HG02798 (cell line): Measurements from ENCODE around the gene LRPPRC.
"Not testable (repeated sequence)": the region's sequence is repeated elsewhere in the genome, so short reads cannot be mapped to it uniquely, and the experiment has no call there.

Source experiments
- ATAC-seq: cut with Tn5 transposase; IDR thresholded peaks from one replicate; pipeline ENCODE4 v1.9.1; 2021; ENCODE audit warnings: mild to moderate bottlenecking; ENCODE audit not compliant: unreplicated experiment, poor library complexity

LRPPRC gene

GRCh38 chr2:43995733-43996533, at the start of gene LRPPRC:
TSS of gene LRPPRC (minus strand) at chr2:43995989. CDS start at chr2:43995947, 42 bp downstream.
- peak; percentile 93 for ATAC-seq

- ATAC-seq, result no peak
These were observed 49.3 kb upstream of the LRPPRC start for GRCh38 chr2:44045061-44045460.

DNA sequence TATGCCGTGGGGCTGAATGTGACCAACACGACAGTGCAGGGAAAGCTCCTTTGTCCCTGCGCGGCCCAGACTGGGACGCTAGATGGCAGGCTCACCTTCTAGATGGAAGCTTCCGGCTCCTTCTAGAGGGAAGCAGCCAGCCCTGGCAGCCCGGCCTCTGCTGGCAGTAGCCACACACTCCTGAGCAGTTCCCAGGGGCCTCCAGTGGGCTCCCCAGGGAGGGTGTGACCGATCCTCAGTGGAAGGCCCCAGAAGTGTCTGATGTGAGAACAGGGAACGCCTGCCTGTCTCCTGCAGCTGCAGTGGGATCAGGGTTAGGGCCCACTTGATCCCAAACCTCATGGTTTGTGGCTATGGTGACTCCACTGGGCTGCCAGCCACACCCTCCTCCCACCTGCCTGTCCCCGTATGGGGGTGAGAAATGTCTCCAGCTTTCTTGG, 48.5 kb upstream of the LRPPRC start:
- ATAC-seq, result peak; percentile 100

DNA sequence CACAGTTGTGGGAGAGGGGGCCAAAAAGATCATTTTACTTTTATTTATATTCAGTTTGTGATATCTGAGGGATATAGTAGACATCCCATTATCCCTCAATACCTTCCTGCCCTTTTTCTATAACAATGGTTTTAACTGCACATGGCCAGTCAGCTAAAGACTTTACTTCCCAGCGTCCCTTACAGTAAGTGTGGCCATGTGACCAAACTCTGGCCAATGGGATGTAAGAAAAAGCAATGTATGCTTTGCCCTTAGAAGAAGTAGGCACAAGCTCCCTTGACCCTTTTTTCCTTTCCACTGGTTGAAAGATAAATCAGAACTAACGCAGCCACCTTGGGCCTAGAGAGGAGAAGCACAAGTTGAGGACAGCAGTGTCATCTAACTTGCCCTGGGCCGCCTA, 44.6 kb upstream of the LRPPRC start:
- ATAC-seq, result no peak

DNA sequence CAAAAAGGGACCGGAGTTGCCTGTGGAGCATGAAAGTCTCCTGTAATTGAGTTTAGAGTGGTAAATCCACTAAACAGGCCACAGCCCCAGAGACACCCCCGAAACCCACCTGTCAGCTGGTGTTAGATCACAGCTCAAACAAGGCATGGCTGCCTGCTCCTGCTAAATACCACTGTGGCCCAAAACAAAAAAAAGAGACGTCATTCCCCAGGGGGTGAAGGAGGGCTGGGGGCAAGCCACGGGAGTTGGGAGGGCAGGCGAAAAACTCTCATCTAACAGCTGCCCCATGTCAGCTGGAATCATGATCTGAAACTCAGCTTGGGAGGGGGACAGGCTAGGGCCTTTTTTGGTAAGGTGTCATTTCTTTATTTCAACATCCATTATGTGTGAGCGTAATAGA, 42.5 kb upstream of the LRPPRC start:
- ATAC-seq, result no peak

DNA sequence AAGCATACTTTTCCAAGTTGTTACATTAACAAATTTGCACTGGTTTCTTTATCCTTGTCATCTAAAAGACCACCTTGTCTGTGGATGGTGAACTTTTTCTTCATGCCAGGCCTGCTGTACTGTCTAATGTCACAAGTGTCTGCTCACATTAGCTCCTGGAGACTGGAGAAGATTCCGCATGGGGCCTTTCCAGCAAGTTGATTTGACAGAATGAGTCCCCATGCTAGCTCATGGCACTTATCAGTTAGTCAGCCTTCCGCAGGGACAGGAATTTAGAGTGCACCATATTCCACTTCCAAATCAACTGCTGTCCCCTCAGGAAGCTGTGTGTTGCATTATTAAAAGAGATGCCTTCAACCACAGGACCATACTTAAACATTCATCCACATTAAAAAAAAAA, 41.4 kb upstream of the LRPPRC start:
- ATAC-seq, result no peak

GRCh38 chr2:44033947-44034346, 38.2 kb upstream of the LRPPRC start:
- ATAC-seq, result no peak

DNA sequence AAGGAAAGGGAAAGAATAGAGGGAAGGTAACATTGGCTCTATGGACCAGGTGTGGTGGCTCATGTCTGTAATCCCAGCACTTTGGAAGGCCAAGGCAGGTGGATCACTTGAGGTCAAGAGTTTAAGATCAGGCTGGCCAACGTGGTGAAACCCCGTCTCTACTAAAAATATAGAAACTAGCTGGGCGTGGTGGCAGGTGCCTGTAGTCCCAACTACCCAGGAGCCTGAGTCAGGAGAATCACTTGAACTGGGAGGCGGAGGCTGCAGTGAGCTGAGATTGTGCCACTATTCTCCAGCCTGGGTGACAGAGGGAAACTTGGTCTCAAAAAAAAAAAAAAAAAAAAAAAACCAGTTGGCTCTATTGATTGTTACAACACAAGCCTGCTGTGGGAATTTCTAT, 31.3 kb upstream of the LRPPRC start:
- ATAC-seq, result not testable (repeated sequence)

DNA sequence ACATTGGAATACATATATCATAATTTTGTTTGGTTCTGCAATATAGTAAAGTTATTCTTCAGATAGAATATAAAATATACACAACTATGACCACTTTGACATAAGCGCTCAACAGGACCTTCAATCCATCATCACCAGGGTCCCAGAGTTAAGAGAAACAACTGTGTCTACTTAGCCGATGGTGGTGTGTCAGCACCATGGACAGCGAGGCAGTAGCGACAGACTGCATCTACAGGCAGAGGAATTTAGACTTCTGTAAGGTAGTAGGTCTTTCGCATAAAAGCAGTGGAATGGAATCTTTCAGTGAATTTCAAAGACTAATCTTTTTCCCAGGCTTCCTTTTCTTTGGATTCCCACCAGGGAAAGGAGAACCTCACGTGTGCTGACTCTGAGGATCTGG, 20.5 kb upstream of the LRPPRC start:
- no peak for ATAC-seq

DNA sequence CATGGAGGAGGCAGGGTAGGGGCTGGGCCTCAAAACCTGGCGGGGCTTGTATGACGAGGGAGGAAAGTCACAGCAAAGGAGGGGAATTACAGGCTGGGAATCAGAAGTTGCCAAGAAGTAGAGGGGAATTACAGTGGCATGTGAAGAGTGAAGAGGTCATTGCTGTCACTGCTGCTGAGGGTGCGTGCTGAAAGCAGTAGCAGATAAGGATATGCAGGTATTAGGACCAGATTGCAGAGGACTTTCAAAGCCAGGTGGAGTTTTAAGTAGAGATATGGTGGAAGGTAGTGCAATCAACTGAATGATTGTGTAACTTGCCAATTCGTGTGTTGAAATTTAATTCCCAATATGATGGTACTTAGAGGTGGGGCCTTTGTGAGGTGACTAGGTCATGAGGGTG, 19.4 kb upstream of the LRPPRC start:
- no peak for ATAC-seq

GRCh38 chr2:44013205-44013604, 17.4 kb upstream of the LRPPRC start:
- ATAC-seq, result not testable (repeated sequence)

GRCh38 chr2:44010266-44010665, 14.5 kb upstream of the LRPPRC start:
- ATAC-seq, result no peak

- ATAC-seq, result no peak
These were observed 13.4 kb upstream of the LRPPRC start for GRCh38 chr2:44009136-44009735.

GRCh38 chr2:44005846-44006245, 10.1 kb upstream of the LRPPRC start:
- no peak for ATAC-seq

DNA sequence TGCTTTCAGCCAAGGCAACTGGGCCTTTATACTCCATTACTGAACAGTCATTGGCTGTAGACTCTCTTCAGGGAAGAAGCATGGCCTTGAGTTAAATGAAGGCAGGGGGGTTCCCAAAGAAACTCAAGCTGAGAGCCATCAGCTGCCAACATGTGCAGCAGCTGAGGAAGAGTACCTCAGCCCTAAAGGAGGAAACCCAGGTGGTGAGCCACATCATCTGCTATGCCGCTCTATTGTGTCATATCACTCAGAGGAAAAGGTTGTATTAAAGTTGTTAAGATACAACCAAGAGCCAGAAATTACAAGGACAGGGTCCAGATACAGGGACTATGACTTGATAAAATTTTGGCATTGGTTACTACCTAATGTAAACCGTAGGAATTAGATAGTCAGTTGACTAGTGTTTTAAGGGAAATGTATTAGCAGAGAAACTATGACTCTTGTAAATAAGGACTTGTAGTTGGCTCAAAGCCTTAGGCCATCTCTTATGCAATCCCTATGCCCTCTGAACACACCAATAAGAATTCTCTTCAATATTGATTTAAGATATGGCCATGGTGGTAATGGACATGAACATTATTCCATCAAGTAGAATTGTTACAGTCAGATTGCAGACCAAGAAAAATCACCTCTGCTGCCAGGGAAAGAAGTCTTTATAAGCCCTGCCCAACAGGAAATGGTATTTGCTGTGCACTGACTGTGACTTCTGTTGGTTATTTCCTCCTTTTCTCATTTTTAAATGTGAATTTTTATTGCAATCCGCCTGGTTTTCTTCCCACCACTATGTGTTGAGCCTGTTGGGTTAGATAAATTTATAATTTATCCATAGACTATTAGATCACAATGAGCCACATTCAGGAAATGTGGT, 9.2 kb upstream of the LRPPRC start:
- ATAC-seq, result no peak

DNA sequence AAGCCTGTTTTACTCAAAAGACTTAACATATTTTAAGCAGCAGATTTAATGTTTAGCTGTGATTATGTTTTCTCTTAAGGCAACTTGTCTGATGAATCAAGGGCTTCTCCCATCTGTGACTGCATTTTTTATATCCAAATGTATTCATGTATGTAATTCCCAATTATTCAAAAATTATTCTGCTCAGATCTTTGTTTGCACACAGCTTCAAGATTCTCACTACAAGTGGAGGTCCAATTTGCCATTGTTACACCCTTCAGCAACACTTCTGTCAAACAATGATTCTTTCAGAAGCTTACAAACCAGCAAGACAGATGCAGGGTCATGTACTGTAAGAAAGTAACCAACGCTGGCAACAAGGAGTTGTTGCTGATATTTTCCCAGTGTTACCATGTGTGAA, 5.9 kb upstream of the LRPPRC start:
- ATAC-seq, result no peak

- ATAC-seq, result no peak
These were observed 2.5 kb upstream of the LRPPRC start for GRCh38 chr2:43998263-43998662.

GRCh38 chr2:43993437-43993836, 2.4 kb downstream of the LRPPRC start:
- no peak for ATAC-seq

DNA sequence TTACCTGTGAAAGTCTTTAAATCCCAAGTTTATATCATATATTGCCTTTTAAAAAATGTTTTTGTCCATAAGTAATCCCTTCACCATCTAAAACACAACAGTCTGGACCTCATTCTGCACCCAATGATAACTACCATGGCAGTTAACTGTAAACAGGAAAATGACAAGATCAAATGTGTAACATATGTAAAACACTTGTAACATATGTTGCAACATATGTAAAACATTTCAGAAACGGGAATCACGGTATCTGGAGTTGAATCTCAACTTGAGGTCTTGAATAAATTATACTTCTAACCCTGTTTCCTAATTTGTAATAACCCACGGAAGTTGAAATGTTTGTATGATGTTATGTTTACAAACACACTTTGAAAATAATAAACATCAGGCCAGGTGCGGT, 6.2 kb downstream of the LRPPRC start:
- ATAC-seq, result no peak

DNA sequence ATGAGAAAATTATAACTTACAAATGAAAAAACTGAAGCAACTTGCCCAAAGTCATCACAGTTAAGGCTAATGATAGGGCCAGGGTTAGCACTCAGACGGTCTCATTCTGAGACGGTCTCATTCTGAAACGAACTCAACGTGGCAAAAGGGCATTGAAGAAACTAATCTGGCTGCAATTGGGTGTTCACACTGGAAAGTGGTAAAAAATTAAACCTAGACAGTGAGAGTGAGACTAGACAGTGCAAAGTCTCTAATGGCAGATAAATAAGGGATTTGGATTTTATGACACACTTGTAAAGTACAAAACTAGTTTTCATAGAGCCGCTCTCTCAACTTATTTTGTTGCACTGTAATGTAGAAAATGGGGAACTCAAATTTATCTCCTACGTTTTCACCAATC, 9.2 kb downstream of the LRPPRC start:
- ATAC-seq, result no peak

- no peak for ATAC-seq
These were observed 10.4 kb downstream of the LRPPRC start for GRCh38 chr2:43985359-43985758.
